ENCODE results near the gene VIPAS39.
"Not testable (repeated sequence)": the region's sequence is repeated elsewhere in the genome, so short reads cannot be mapped to it uniquely, and the experiment has no call there.

The VIPAS39 gene

GRCh38 chr14:77424862-77425261, 32.5 kb downstream of the VIPAS39 start:
- H3K4me3 ChIP-seq (ENCODE audit: low read depth, low read length): no peak overlapping the region

GRCh38 chr14:77423423-77423822, 34.0 kb downstream of the VIPAS39 start, which contains the start of gene NOXRED1:
NOXRED1 (minus strand) TSS chr14:77423523; CDS start chr14:77422889, 634 bp downstream.
- H3K4me3 ChIP-seq (ENCODE audit: low read depth, low read length): no peak within 1 kb of the TSS
- TF ChIP-seq CTCF (IDR thresholded peaks at IDR 0.05; ENCODE audit: borderline replicate concordance, insufficient read depth, low read depth, low read length): no peak

More at GRCh38 chr14:77424862-77425261, 32.5 kb downstream of the VIPAS39 start:
- no peak for TF ChIP-seq CTCF (IDR thresholded peaks at IDR 0.05; ENCODE audit: borderline replicate concordance, insufficient read depth, low read depth, low read length)

GRCh38 chr14:77421201-77421600, 36.2 kb downstream of the VIPAS39 start:
- TF ChIP-seq CTCF (IDR thresholded peaks at IDR 0.05; ENCODE audit: borderline replicate concordance, insufficient read depth, low read depth, low read length): no peak
- no peak overlapping the region for H3K4me3 ChIP-seq (ENCODE audit: low read depth, low read length)

GRCh38 chr14:77416836-77417235, 40.6 kb downstream of the VIPAS39 start:
- no peak overlapping the region for H3K4me3 ChIP-seq (ENCODE audit: low read depth, low read length)
- no peak for TF ChIP-seq CTCF (IDR thresholded peaks at IDR 0.05; ENCODE audit: borderline replicate concordance, insufficient read depth, low read depth, low read length)

- H3K4me3 ChIP-seq (ENCODE audit: low read depth, low read length): not testable (repeated sequence)
Observed at GRCh38 chr14:77416098-77416497, 41.3 kb downstream of the VIPAS39 start.

DNA sequence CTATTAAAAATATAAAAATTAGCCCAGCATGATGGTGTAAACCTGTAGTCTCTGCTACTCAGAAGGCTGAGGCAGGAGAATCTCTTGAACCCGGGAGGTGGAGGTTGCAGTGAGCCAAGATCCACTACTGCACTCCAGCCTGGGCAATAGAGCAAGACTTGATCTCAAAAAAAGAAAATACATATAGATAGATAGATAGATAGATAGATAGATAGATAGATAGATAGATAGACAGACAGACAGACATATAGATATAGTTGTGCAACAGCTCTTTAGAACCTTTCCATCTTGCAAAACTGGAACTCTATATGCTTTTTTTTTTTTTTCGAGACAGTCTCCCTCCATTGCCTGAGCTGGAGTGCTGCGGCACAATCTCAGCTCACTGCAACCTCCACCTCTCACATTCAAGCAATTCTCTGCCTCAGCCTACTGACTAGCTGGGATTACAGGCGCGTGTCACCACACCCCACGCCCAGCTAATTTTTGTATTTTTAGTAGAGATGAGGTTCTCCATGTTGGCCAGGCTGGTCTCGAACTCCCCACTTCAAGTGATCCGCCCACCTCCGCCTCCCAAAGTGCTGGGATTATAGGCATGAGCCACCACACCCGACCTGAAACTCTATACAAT, 41.9 kb downstream of the VIPAS39 start:
- not testable (repeated sequence) for H3K4me3 ChIP-seq (ENCODE audit: low read depth, low read length)

GRCh38 chr14:77409131-77409533, 48.3 kb downstream of the VIPAS39 start:
- no peak overlapping the region for H3K4me3 ChIP-seq (ENCODE audit: low read depth, low read length)
- TF ChIP-seq CTCF (IDR thresholded peaks at IDR 0.05; ENCODE audit: borderline replicate concordance, insufficient read depth, low read depth, low read length): peak; percentile 24; the same call in 1 of the 2 replicates

DNA sequence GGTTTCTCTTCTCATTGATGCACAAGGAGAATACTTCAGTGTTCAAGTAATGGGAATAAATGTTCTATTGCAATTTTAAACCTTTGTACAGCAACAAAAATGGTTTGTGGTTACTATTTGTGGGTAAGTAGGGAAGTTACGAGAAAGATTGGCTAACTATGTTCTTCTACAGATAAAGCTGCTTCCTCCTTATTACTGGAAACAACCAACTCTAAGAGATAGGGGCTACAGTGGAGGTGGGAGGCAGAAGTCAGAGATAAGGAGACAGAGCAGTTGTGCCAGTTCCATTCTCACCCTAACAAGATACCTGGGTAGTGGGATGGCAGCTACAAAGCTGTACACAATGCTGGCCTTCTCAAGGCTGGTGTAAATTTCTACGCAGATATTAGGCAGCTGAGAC, 50.2 kb downstream of the VIPAS39 start:
- no peak for TF ChIP-seq CTCF (IDR thresholded peaks at IDR 0.05; ENCODE audit: borderline replicate concordance, insufficient read depth, low read depth, low read length)
- no peak overlapping the region for H3K4me3 ChIP-seq (ENCODE audit: low read depth, low read length)

Data from GM12875 (cell line).